Activated T-cell treated with anti-CD3 and anti-CD28 coated beads for 48 hours (primary cell): Measurements from ENCODE around the gene A2M.

Experiments used
- DNase-seq: peaks from one replicate; pipeline ENCODE4 v3.0.0-alpha.2; 2020; ENCODE audit warnings: low read depth

The A2M gene

DNA sequence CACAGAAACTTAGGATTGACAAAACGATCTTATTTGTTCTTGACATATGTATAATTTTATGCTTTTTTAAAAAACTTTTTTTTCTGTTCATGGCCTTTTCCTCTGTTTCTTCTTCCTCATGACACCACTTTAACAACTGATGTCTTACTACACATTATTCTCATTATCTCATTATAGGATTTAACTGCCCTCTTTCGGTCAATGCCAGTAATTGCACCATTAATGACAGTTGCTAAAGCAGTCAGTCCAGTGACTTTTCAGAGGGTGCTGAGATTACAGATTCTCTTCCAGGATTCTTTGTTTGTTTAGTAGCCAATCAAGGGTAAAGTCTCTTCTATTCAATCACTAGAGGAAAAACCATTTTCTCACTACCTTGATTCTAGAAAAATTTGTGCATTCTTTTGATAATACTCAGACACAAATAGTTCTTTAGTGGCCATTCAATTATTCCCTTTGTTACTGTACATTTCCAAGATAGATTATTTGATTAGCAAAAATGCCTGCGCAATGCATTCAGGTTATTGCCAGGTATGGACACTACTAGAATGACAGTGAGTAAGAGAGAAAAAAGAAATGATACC lies 76.2 kb downstream of the A2M start:
- DNase-seq = no peak

DNA sequence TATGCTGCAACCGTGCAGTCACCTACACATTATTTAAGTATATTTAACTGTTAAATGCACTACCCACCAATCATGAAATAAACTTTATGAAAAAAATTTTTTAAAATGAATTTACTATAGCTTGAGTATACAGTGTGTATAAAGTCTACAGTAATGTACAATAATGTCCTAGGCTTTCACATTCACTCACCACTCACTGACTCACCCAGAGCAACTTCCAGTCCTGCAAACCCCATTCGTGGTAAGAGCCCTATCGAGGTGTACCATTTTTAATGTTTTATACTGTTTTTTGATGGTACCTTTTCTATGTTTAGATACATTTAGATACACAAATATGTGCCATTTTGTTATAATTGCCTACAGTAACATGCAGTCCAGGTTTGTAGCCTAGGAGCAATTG lies 78.3 kb downstream of the A2M start:
- DNase-seq = no peak

DNA sequence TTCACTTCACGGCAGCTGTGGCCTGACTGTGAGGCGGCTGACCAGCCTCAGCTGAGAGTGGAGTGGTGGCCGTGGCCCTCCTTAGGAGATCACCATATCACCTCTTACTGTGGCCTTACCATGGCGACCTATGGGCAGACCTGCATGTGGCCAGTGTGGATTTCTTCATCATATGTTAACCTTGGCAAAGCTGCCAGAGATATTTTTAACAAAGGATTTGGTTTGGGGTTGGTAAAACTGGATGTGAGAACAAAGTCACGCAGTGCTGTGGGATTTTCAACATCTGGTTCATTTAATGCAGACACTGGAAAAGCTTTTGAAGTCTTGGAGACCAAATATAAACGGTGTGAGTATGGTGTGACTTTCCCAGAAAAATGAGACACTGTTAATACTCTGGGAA lies 79.5 kb downstream of the A2M start:
- DNase-seq = no peak

DNA sequence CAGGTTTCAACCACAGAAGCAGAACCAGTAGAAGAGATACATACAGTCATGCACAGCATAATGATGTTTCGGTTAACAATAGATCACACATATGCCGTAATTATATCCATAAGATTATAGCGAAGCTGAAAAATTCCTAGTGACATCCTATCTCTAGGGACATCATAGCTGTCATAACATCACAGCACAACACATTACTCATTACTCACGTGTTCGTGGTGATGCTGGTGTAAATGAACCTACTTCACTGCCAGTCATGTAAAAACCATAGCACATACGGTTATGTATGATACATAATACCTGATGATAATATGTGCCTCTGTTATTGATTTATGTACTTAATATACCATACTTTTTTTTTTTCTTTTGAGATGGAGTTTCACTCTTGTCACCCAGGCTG lies 81.6 kb downstream of the A2M start:
- DNase-seq = no peak

GRCh38 chr12:9033265-9033887 lies 82.3 kb downstream of the A2M start:
- DNase-seq = no peak

- DNase-seq = no peak
Observed at GRCh38 chr12:9032202-9032964, 83.3 kb downstream of the A2M start.

DNA sequence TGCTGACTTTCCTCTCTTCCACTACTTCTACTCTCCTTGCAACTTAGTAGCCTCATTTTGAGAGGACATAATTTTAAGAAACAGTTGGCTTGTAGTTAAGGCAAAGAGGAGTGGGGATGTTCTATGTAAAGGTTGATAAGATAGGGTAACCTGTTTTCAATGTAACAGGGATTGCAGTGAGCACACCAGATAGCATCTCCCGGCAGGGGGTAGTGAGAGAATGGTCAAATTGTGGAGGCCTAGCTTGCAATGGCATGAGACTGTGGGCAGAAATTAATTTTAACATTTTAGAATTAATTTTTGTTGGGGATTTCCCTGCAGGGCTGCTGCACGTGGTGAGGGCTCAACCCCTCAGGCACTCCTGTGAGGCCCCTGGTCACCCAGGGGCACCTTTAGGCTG lies 84.9 kb downstream of the A2M start:
- DNase-seq = no peak

DNA sequence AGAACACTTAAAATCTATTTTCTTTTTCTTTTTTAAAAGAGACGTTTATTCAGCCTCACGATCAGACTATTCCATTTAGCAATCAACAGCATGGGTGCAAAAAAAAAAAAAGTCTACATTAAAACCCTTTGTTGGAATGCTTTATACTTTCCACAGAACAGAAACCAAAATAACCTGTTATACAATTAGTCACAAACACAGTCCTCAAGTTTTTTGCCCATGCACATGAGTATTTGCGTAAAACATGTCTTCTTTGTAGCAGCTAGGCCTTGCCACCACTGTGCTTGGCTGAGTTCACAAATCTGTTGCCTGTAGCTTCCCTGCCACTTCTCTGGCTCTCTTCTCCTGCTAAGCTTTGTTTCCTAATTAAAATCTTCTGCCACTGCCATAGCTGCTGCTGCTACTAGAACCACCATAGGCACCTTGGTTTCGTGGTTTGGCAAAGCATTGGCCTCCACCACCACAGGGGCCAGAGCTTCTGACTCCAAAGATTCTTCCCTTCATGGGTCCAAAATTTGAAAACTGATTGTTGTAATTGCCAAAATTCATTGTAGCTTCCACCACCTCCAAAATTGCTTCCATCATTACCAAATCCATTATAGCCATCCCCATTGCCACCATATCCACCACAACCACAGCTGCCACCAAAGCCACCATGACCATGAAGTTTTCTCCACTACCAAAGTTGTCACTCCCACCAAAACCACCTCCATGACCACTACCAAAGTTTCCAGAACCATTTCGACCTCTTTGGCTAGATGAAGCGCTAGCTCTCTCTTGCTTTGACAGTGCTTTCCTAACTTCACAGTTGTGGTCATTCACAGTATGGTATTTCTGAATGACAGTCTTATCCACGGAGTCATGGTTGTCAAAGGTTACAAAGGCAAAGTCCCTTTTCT lies 88.3 kb downstream of the A2M start:
- peak; percentile 45 for DNase-seq

- DNase-seq = no peak
Observed at GRCh38 chr12:9024512-9024911, 91.2 kb downstream of the A2M start.

DNA sequence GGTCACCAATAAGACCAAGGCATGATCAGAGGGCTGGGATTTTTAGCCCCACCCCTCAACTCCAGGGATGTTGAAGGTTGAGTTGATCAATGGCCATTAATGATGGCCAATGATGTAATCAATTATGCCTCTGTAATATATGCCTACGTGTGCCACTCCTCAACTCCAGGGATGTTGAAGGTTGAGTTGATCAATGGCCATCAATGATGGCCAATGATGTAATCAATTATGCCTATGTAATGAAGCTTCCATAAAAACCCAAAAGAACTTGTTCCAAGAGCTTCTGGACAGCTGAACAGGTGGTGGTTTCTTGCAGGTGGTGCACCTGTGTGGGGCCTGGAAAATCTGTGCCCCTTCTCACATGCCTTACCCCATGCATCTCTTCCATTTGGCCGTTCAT lies 93.1 kb downstream of the A2M start:
- DNase-seq = no peak
